Esophagus (tissue), 2 donors: ENCODE results near the gene NEMP2. TPM values are rescaled to one million over a fixed set of nuclear protein-coding genes. Genes with fewer than 3 reads are reported as not detected.

Experiments used
- H3K27ac ChIP-seq, 2 donors: one replicate each; pipeline ENCODE4 v1.5.1; 2013; ENCODE audit warnings: low read depth in 2 of 2, mild to moderate bottlenecking in 2 of 2, inconsistent platforms in 1 of 2, low read length in 1 of 2, moderate library complexity in 1 of 2
- H3K27me3 ChIP-seq, 2 donors: one replicate each; pipeline ENCODE4 v1.6.1; 2013; ENCODE audit warnings: low read length in 2 of 2, control low read depth in 1 of 2, mild to moderate bottlenecking in 1 of 2; ENCODE audit not compliant: insufficient read depth in 2 of 2, control insufficient read depth in 1 of 2
- H3K36me3 ChIP-seq, 2 donors: one replicate each; pipeline ENCODE4 v1.6.1; 2013; ENCODE audit warnings: low read length in 1 of 2; ENCODE audit not compliant: control insufficient read depth in 2 of 2, insufficient read depth in 2 of 2
- H3K4me1 ChIP-seq, 2 donors: one replicate each; pipeline ENCODE4 v1.6.1; 2013; ENCODE audit warnings: low read length in 1 of 2; ENCODE audit not compliant: control insufficient read depth in 2 of 2, insufficient read depth in 2 of 2
- H3K4me3 ChIP-seq, 2 donors: one replicate each; pipeline ENCODE4 v1.5.1; 2013; ENCODE audit warnings: low read length in 2 of 2, mild to moderate bottlenecking in 2 of 2, low read depth in 1 of 2, moderate library complexity in 1 of 2
- H3K9me3 ChIP-seq, 2 donors: one replicate each; pipeline ENCODE4 v1.6.1; 2013; ENCODE audit warnings: mild to moderate bottlenecking in 2 of 2, low read depth in 1 of 2, low read length in 1 of 2, moderate library complexity in 1 of 2; ENCODE audit not compliant: control insufficient read depth in 2 of 2, insufficient read depth in 1 of 2
- WGBS, 2 donors: extraction: QIAGEN DNeasy Blood & Tissue Kit; methylation state at CpG; one replicate each; pipeline ENCODE4 v1.1.7; 2013; 5-methylcytosine and 5-hydroxymethylcytosine counted together
- polyA plus RNA-seq, 2 donors: library from polyadenylated mRNA; stranded (reverse); fragments of 200-250 nt; gene quantifications; one replicate each; pipeline ENCODE4 v1.2.3, GENCODE V29; 2013
- donor health status: healthy with polysubstance abuse.
- donor health status: Bipolar disorder and iron deficiency.

The NEMP2 gene
- polyA plus RNA-seq, 2 donors: 0.61 to 1.4 TPM

- H3K4me3 ChIP-seq: no peak overlapping the region
- H3K27me3 ChIP-seq: no peaks in the 10 kb centered on the region
- H3K9me3 ChIP-seq: no peaks in the 10 kb centered on the region
- peaks cover 0 to 2% of the 10 kb centered on the region in 2 donors for H3K4me1 ChIP-seq
- no peak overlapping the region for H3K27ac ChIP-seq
- no peaks in the 10 kb centered on the region for H3K36me3 ChIP-seq
- WGBS, 2 donors: 92 to 93% methylated on average over 1 of the region's 1 CpG
Observed at GRCh38 chr2:190575263-190575662, 40.7 kb upstream of the NEMP2 start.

- Histone ChIP-seq H3K27ac (no peak overlapping the region), H3K9me3 (no peaks in the 10 kb centered on the region), H3K4me3 (no peak overlapping the region), H3K27me3 (no peaks in the 10 kb centered on the region), H3K36me3 (no peaks in the 10 kb centered on the region), H3K4me1 (peaks cover 0 to 2% of the 10 kb centered on the region in 2 donors)
Observed at GRCh38 chr2:190574169-190574568, 39.6 kb upstream of the NEMP2 start.

GRCh38 chr2:190572246-190572645 is 37.7 kb upstream of the NEMP2 start:
- no peaks in the 10 kb centered on the region for H3K4me1 ChIP-seq
- no peaks in the 10 kb centered on the region for H3K27me3 ChIP-seq
- no peak overlapping the region for H3K4me3 ChIP-seq
- H3K27ac ChIP-seq: no peak overlapping the region
- H3K36me3 ChIP-seq: no peaks in the 10 kb centered on the region
- no peaks in the 10 kb centered on the region for H3K9me3 ChIP-seq

- Histone ChIP-seq H3K4me1 (no peaks in the 10 kb centered on the region), H3K27ac (peak overlapping the region; percentile 49 to 59), H3K9me3 (no peaks in the 10 kb centered on the region), H3K4me3 (no peak overlapping the region), H3K27me3 (no peaks in the 10 kb centered on the region), H3K36me3 (no peaks in the 10 kb centered on the region)
Observed at GRCh38 chr2:190571686-190572085, 37.2 kb upstream of the NEMP2 start.

GRCh38 chr2:190570871-190571270 is 36.3 kb upstream of the NEMP2 start:
- no peaks in the 10 kb centered on the region for H3K36me3 ChIP-seq
- WGBS, 2 donors: 69 to 81% methylated on average over 1 of the region's 1 CpG
- H3K27ac ChIP-seq: no peak overlapping the region
- H3K4me1 ChIP-seq: no peaks in the 10 kb centered on the region
- H3K4me3 ChIP-seq: no peak overlapping the region
- peaks cover 0 to 2% of the 10 kb centered on the region in 2 donors for H3K9me3 ChIP-seq
- no peaks in the 10 kb centered on the region for H3K27me3 ChIP-seq

GRCh38 chr2:190569994-190570755 is 35.7 kb upstream of the NEMP2 start:
- Histone ChIP-seq H3K4me1 (no peaks in the 10 kb centered on the region), H3K4me3 (no peak overlapping the region), H3K27ac (no peak overlapping the region), H3K9me3 (peaks cover 0 to 2% of the 10 kb centered on the region in 2 donors), H3K36me3 (no peaks in the 10 kb centered on the region), H3K27me3 (no peaks in the 10 kb centered on the region)
- 49 to 73% methylated on average over 2 of the region's 2 CpGs for WGBS, 2 donors

- Histone ChIP-seq H3K9me3 (peaks cover 0 to 2% of the 10 kb centered on the region in 2 donors), H3K27ac (no peak overlapping the region), H3K27me3 (no peaks in the 10 kb centered on the region), H3K36me3 (no peaks in the 10 kb centered on the region), H3K4me3 (no peak overlapping the region), H3K4me1 (no peaks in the 10 kb centered on the region)
- 80 to 92% methylated on average over 2 of the region's 2 CpGs for WGBS, 2 donors
Observed at GRCh38 chr2:190564838-190565237, 30.3 kb upstream of the NEMP2 start.

GRCh38 chr2:190563646-190564045 is 29.1 kb upstream of the NEMP2 start:
- Histone ChIP-seq H3K36me3 (no peaks in the 10 kb centered on the region), H3K9me3 (peaks cover 0 to 2% of the 10 kb centered on the region in 2 donors), H3K27ac (no peak overlapping the region), H3K4me1 (no peaks in the 10 kb centered on the region), H3K4me3 (no peak overlapping the region), H3K27me3 (no peaks in the 10 kb centered on the region)
- 82 to 88% methylated on average over 2 of the region's 2 CpGs for WGBS, 2 donors

GRCh38 chr2:190563109-190563508 is 28.6 kb upstream of the NEMP2 start:
- WGBS, 2 donors: 62 to 76% methylated on average over 8 of the region's 8 CpGs
- Histone ChIP-seq H3K9me3 (peaks cover 0 to 2% of the 10 kb centered on the region in 2 donors), H3K27me3 (no peaks in the 10 kb centered on the region), H3K36me3 (no peaks in the 10 kb centered on the region), H3K27ac (no peak overlapping the region), H3K4me3 (no peak overlapping the region), H3K4me1 (no peaks in the 10 kb centered on the region)

GRCh38 chr2:190562121-190562520 is 27.6 kb upstream of the NEMP2 start:
- H3K9me3 ChIP-seq: peaks cover 0 to 2% of the 10 kb centered on the region in 2 donors
- H3K36me3 ChIP-seq: no peaks in the 10 kb centered on the region
- WGBS, 2 donors: 50 to 56% methylated on average over 2 of the region's 2 CpGs
- no peak overlapping the region for H3K27ac ChIP-seq
- no peak overlapping the region for H3K4me3 ChIP-seq
- no peaks in the 10 kb centered on the region for H3K4me1 ChIP-seq
- no peaks in the 10 kb centered on the region for H3K27me3 ChIP-seq
